Endometrial microvascular endothelial cells (primary cell): Measurements from ENCODE around the gene KAT5. TPM values are rescaled to one million over a fixed set of nuclear protein-coding genes. Genes with fewer than 3 reads are reported as not detected.
"Not testable (repeated sequence)": the region's sequence is repeated elsewhere in the genome, so short reads cannot be mapped to it uniquely, and the experiment has no call there.

Experiments
- in situ Hi-C: cut with HindIII; loops from 2 replicates; pipeline ENCODE4 v1.10.0; 2017; ENCODE audit warnings: low sequenced_read_pairs, low pct_unique_long_range_greater_than_20kb; ENCODE audit errors: inconsistent ontology term
- total RNA-seq: library from RNA; depleted of rRNA; stranded (reverse); fragments of >200 nt; gene quantifications from one replicate; pipeline ENCODE4 v1.2.3, GENCODE V29; 2015; ENCODE audit errors: inconsistent ontology term

KAT5 gene
- total RNA-seq, 1 donor from 2014 or later, result 34.0 TPM

GRCh38 chr11:65706303-65706763 is 5.7 kb upstream of the KAT5 start:
- in situ Hi-C loops, result not testable (repeated sequence)

- in situ Hi-C loops, result not testable (repeated sequence)
These were observed 5.0 kb upstream of the KAT5 start for GRCh38 chr11:65707002-65707401.

- in situ Hi-C loops, result no loop called here
These were observed 3.6 kb upstream of the KAT5 start for GRCh38 chr11:65708451-65708850.

GRCh38 chr11:65709661-65710060 is 2.4 kb upstream of the KAT5 start:
- in situ Hi-C loops, result no loop called here

GRCh38 chr11:65710421-65710820 is 1.6 kb upstream of the KAT5 start:
- in situ Hi-C loops, result no loop called here

- in situ Hi-C loops, result no loop called here
These were observed 603 bp downstream of the KAT5 start for GRCh38 chr11:65712633-65713076.

GRCh38 chr11:65713212-65713969 is 1.3 kb downstream of the KAT5 start:
- in situ Hi-C loops, result no loop called here

GRCh38 chr11:65714433-65714832 is 2.4 kb downstream of the KAT5 start:
- in situ Hi-C loops, result no loop called here

- in situ Hi-C loops, result no loop called here
These were observed 4.2 kb downstream of the KAT5 start for GRCh38 chr11:65716302-65716701.

GRCh38 chr11:65716774-65717405 is 4.8 kb downstream of the KAT5 start:
- in situ Hi-C loops, result no loop called here

GRCh38 chr11:65717906-65718305 is 5.9 kb downstream of the KAT5 start:
- in situ Hi-C loops, result no loop called here

- in situ Hi-C loops, result no loop called here
These were observed 6.5 kb downstream of the KAT5 start for GRCh38 chr11:65718531-65718930.

GRCh38 chr11:65718964-65719492 is 7.0 kb downstream of the KAT5 start:
- in situ Hi-C loops, result no loop called here

- in situ Hi-C loops, result no loop called here
These were observed 7.8 kb downstream of the KAT5 start for GRCh38 chr11:65719871-65720210.

GRCh38 chr11:65720211-65720934 is 8.3 kb downstream of the KAT5 start, which contains the start of gene RNASEH2C:
RNASEH2C (minus strand) TSS chr11:65720798; CDS start chr11:65720758, 40 bp downstream.
- in situ Hi-C loops, result no loop called here

GRCh38 chr11:65722261-65722660 is 10.2 kb downstream of the KAT5 start:
- in situ Hi-C loops, result no loop called here

- in situ Hi-C loops, result no loop called here
These were observed 14.6 kb downstream of the KAT5 start for GRCh38 chr11:65726660-65727059.

- in situ Hi-C loops, result no loop called here
These were observed 15.8 kb downstream of the KAT5 start for GRCh38 chr11:65727865-65728264.

- in situ Hi-C loops, result no loop called here
These were observed 18.4 kb downstream of the KAT5 start for GRCh38 chr11:65730461-65730860.
